HFF-Myc (cell line): ENCODE measurements around the gene PSMB8.

Source experiments
- DNase-seq: peaks from one replicate; pipeline ENCODE4 v3.0.0-alpha.2; 2011; ENCODE audit warnings: low read depth; ENCODE audit errors: extremely low read depth
- H3K4me3 ChIP-seq: replicated peaks from 2 replicates; pipeline ENCODE4 v1.5.1; 2011; ENCODE audit warnings: low read depth, mild to moderate bottlenecking, control low read depth, low read length
- CTCF ChIP-seq: IDR thresholded peaks from 2 replicates; pipeline ENCODE4 v1.5.1; 2012; ENCODE audit warnings: mild to moderate bottlenecking, low read depth, low read length, control low read depth; ENCODE audit errors: missing control alignments

PSMB8 gene

GRCh38 chr6:32843979-32844838 is at the start of gene PSMB8:
Gene PSMB8 (minus strand): TSS chr6:32844047. CDS start chr6:32843996, 51 bp downstream.
- DNase-seq: peak; percentile 77
- peak within 1 kb of the TSS; percentile 59 for H3K4me3 ChIP-seq
- TF ChIP-seq CTCF: no peak

GRCh38 chr6:32890831-32891230 is 47.0 kb upstream of the PSMB8 start:
- no peak for DNase-seq
- H3K4me3 ChIP-seq: no peak overlapping the region
- TF ChIP-seq CTCF: no peak

- DNase-seq: no peak
- no peak overlapping the region for H3K4me3 ChIP-seq
- TF ChIP-seq CTCF: no peak
Observed at GRCh38 chr6:32889533-32889932, 45.7 kb upstream of the PSMB8 start.

- DNase-seq: no peak
- TF ChIP-seq CTCF: no peak
- H3K4me3 ChIP-seq: no peak overlapping the region
Observed at GRCh38 chr6:32888576-32888975, 44.7 kb upstream of the PSMB8 start.

GRCh38 chr6:32887616-32888015 is 43.8 kb upstream of the PSMB8 start:
- no peak for DNase-seq
- TF ChIP-seq CTCF: no peak
- no peak overlapping the region for H3K4me3 ChIP-seq

GRCh38 chr6:32886681-32887383 is 43.0 kb upstream of the PSMB8 start:
- TF ChIP-seq CTCF: no peak
- no peak overlapping the region for H3K4me3 ChIP-seq
- DNase-seq: peak; percentile 24
